ENCODE data around the gene CYB5R3.
A peak's percentile ranks its signal among the peaks of the same experiment; 100 is the strongest.
"Not testable (repeated sequence)": the region's sequence is repeated elsewhere in the genome, so short reads cannot be mapped to it uniquely, and the experiment has no call there.

The CYB5R3 gene

GRCh38 chr22:42677936-42678335, 28.7 kb upstream of the CYB5R3 start:
- DNase-seq: not testable (repeated sequence)

- DNase-seq: no peak
These were observed 26.9 kb upstream of the CYB5R3 start for GRCh38 chr22:42676059-42676607.

DNA sequence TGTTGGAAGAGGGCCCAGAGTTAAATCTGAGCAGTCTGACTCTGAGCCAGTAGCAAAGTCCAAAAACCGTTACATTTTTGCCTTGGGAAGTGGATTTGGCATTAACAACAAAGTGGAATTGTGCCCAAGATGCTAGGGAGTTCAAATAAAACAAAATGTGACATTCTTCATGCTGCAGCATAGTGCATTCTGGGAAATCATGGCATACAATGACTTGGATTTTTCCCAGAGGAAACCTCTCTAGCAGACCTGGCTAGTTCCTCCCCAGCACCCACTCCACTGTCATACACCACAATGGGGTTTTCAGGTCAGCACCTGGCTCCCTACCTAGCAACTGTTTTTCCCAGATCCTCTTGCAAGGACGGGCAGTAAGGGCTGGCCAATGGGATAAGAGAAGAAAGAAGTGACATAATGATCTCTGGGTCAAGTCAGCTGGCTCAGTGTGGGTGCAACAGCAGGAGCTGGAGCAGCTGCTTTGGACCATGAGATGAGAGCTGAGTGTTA, 24.8 kb upstream of the CYB5R3 start:
- no peak for DNase-seq

DNA sequence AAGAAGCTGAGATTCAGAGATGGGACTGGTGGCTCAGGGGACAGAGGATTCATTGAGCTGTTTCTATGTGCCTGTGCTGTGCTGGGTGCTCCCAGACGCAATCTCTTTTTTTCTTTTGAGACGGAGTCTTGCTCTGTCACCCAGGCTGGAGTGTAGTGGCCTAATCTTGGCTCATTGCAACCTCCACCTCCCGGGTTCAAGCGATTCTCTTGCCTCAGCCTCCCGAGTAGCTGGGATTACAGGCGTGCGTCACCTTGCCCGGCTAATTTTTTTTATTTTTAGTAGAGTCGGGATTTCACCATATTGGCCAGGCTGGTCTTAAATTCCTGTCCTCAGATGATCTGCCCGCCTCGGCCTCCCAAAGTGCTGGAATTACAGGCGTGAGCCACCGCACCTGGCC, 23.9 kb upstream of the CYB5R3 start:
- not testable (repeated sequence) for DNase-seq

- no peak for DNase-seq
These were observed 21.9 kb upstream of the CYB5R3 start for GRCh38 chr22:42670921-42671709.

GRCh38 chr22:42670046-42670445, 20.9 kb upstream of the CYB5R3 start:
- no peak for DNase-seq

GRCh38 chr22:42666393-42666792, 17.2 kb upstream of the CYB5R3 start:
- DNase-seq: not testable (repeated sequence)

DNA sequence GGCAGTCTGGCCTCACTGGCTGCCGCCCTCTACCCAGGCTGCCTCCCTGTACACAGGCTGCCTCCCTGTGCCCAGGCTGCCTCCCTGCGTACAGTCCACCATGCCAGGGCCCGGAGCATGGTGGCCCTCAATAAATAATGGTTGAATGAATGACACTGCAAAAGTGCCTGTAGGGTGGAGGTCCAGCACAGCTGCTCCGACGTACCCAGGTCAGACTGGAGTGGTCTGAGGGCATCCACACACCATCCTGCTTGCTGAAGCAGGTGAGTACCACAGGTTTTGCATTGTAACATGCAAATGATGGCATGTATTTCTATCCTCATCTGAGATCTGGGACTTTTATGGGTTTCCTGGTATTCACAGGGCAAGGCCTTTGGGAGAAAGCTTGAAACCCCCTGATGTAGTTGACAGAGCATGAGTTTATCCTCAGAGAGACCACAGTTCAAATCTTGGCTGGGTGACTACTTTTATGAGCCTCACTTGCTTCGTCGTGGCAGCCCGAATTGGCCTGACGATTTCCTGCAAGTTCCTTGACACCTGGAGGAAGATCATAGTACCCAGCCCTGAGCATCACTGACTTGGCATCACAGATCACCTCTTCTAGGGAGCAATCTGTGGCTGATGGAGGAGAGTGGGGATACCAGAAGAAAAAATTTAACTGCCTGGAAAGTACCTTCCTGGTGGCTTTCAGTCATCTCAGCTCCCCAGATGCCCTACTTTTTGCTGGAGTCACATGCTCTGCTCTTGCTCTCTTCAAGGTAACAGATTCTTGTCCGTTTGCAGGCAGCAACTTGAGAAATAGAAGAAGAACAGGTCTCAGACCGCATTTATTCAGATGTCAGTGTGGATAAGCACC, 16.0 kb upstream of the CYB5R3 start:
- no peak for DNase-seq

DNA sequence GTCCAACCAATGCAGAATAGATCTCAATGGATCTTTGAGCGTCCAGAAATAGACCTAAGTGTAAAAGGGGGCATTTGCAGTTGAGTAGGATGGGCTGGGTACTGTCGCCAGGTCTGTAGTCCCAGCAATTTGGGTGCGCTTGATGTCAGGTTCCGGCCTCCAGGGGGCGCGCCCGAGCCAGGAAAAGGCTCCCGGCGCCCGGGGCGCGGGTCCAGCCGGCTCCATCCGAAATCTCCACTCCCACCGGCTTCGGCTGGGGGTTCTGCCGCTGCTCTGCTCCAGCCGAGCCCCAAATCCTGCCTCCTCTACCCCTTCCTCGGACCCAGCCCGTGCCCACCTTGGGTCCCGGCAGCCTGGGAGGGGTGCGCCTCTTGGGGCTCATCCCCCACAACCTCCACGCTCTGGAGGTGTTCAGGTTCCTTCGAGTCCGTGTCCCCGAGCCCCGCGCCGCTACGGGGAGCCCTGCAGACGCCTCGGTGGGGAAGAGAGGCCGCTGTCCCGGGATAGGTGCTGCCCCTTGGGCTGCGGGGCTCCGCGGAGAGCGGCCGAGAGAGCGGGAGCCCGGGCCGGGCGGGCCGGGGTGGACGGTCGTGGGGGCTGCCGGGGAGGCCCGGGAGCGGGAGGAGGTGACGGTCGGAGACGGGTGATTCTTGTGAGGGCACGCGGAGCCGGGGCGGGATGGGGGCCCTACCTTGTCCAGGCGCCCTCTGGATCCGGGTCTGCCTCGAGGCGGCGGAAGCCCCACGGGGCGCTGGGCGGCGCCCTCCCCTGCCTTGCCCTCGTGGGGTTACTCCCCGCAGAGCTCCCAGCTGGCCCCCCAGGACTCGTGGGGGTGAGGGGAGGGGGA, 13.0 kb upstream of the CYB5R3 start:
- DNase-seq: peak; percentile 93

- no peak for DNase-seq
These were observed 7.4 kb upstream of the CYB5R3 start for GRCh38 chr22:42656578-42656977.

- no peak for DNase-seq
These were observed 6.5 kb upstream of the CYB5R3 start for GRCh38 chr22:42655693-42656092.

DNA sequence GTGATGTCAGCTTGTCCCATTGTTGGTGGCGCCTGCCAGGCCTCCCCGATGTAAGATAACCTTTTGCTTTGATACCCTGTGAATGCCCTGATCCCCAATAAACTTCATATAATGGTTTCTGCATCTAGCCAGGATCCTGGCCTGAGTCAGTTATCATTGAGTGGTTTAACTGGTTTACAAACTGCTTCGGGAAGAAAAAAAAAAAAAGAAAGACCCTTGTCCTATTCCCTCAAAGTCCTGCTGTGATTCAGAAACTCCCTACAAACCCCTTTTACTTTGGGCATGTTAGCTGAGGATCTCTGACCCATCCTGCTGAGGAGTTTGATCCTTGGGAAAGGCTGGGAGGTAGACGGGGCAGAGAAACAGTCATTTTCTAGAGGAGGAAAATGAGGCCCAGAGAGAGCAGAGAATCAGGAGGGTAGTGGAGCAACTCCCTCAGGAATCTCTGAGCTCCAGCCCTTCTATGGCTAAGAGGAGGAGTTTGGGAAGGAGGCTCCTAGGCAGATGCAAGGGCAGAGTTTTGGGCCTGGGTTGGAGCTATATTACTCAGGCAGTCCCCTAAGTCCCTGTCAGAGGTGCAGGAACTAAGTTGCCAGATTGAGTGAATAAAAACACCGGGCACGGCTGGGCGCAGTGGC, 5.4 kb upstream of the CYB5R3 start:
- DNase-seq: no peak

DNA sequence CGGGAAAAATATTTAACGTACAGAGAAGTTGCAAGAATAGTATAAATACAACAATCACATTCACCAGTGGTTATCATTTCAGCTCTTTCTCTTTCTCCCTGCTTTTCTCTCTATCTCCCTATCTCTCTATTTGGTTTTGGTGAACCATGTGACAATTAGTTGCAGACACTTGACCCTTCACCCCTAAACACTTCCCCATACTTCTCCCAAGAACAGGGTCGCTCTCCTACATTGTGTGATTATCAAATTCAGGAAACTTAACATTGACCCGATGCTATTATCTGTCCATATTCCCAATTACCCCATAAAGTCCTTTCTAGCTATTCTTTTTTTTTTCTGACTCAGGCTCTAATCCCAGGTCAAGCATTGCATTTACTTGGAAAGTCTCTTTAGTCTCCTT, 4.8 kb upstream of the CYB5R3 start:
- no peak for DNase-seq

DNA sequence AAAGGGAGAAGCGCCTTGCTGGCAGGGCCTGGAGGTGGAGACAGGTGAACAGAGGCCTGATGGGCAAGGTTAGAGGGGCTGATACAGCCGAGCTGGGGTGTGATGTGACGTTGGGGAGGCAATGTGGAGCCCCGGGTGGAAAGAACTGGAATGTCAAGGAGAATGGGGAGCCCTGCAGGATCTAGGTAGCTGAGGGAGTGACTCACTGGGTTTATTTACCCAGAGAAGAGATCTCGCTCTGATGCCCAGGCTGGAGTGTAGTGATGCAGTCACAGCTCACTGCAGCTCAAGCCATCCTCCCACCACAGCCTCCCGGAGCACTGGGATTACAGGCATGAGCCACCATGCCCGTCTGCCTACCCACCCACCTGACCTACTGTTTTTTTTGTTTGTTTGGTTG, 1.9 kb upstream of the CYB5R3 start:
- DNase-seq: no peak

DNA sequence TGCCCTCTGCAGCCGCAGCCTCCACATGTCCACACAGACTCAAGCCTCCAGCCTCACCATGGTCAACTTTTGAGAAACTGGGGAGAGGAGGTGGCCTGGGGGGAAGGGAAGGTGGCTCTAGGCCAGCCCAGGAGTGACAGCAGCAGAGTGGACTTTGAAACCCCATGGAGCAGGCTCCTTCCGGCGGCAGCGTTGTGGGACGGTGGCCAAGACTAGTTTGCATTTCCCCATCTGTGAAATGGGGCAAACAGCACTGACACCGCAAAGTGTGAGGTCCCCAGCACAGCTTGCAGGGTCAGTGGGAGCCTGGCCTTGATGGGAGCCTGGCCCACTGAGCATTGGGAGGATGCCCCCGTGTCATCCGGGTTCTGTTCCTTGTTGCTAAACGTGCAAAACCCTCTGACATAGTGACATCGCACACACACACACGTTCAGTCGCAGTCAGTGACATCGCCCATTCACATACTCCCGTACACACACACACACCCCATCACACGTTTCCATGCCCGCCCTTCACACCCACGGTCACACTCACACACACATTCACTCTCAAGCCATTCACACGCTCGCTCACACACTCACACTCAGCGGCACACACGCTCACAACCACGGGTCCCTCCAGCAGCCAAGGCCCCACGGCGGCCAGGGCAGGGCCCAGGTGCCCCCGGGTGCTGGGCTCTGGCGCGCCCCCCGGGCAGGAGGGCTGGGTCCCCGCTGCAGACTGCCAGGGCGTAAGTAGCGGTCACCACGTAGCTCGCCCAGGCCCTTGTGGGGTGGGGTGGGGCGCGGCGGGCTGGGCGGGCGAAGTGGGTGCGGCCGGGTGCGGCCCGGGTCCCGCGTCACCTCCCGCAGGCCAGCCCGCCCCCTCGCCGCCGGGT, 585 bp downstream of the CYB5R3 start:
- no peak for DNase-seq

DNA sequence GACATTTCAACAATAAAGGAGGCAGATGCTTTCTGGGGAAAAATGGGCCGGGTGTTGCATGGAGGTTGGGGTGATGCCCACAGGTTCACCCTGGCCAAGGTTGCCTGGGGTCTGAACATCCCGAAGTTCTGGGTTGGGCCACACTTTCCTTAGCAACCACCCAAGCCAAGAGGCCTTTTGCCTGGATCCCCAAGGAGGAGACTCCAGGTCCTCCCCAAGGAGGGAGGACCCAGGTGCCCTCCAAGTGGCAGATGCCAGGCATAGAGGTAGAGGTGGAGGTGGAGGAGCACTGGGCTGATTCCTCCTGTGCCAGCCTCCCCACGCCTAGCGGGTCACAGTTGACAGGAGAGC, 1.2 kb downstream of the CYB5R3 start:
- no peak for DNase-seq

DNA sequence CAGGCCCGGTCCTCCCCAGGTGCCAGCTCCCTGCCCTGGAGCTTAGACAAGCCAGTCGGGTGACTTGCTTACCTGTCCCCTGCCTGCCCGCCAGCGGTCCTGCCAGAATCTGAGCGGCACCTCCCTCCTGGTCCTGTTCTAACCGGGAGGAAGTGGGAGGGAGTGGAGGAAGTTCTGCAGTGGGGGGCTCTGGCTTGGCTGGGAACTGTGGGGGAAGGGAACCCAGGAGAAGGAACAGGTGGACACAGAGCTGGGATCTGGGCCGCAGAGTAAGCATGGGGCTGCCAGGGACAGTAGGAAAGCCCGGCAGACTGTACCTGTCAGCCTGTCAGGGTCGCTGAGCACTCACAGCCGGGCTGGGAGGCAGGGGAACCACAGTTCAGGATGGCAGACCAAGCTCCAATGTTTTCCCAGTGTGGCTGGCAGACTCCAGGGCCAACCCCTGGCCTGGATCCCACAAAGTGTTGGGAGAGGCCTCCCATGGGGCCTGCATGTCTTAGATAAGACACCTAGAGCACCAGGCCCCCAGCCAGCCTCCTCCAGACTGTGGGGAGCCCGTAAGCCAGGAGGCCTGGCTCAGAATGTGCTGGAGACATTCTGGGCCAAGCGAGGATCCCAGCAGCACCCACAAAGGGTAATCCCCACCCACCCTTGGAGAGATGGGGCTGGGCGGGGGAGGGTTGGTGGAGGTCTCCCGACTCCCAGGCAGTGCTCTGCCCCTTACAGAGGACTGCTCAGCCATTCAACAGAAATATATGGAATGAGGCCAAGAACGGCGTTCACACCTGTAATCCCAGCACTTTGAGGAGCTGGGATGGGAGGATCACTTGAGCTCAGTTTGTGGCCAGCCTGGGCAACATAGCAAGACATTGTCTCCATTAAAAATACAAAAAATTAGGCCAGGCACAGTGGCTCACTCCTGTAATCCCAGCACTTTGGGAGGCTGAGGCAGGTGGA, 2.3 kb downstream of the CYB5R3 start:
- no peak for DNase-seq

DNA sequence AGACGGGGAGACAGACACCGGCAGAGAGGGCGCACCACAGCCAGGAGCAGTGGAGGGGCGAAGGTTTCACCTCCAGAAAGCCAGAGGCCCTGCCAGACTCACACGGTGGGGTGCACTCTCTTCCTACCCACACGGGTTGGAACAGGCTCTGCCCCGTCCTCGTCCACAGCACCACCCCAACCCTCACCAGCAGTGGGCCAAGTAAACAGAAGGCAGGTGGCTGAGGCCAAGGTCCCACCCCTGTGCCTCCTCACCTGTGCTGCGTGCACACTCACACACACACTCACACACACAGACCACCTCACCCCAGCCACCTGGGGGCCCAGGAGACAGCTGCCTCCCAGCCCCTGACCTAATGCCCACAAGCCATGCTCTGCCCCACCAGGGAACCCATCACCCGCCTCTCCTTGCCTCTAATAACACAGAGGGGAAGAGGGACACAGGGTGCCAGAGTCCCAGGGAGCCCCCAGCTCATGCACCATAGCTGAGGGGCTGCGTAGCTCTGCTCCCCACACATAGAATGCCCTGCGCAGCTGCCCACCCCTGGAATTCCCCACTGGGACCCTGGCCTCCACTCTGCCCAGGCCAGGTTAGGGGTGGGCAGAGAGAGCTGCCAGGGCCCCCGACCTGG, 3.1 kb downstream of the CYB5R3 start:
- DNase-seq: no peak

DNA sequence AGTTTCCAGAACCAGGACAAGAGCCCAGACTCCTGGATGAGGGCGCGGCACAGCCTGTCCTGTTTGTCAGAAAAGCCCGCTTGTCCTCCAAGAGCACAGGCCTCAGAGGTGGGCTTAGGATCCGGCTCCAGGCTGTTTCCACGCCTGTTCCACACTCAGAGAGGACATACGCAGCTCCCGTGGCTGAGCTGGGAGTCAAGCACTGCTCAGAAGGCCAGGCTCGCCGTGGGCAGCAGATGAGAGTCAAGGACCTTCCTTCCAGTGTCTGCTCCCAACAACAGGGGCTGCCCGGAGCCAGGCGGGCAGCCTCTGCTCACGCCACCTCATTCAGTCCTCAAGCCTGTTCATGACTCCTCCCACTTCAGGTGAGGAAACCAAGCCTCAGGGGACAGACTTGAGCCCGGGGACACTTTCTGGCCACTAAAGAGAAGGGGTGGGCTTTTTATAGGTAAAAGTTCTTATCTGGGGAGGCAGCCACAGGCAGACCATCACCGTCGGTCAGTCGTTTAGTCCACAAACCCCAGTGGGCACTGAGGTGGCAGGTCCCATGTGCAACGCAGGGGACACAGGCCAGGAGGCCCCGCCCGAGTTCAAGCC, 3.8 kb downstream of the CYB5R3 start:
- no peak for DNase-seq
